NCI-H2227 treated with DMSO at 0.1 percent for 48 hours (cell line): Measurements from ENCODE around the gene LINC00237.

Source experiments
- DNase-seq: peaks from one replicate; lab custom pipeline; 2025; lab: John Stamatoyannopoulos, UW

The LINC00237 gene

DNA sequence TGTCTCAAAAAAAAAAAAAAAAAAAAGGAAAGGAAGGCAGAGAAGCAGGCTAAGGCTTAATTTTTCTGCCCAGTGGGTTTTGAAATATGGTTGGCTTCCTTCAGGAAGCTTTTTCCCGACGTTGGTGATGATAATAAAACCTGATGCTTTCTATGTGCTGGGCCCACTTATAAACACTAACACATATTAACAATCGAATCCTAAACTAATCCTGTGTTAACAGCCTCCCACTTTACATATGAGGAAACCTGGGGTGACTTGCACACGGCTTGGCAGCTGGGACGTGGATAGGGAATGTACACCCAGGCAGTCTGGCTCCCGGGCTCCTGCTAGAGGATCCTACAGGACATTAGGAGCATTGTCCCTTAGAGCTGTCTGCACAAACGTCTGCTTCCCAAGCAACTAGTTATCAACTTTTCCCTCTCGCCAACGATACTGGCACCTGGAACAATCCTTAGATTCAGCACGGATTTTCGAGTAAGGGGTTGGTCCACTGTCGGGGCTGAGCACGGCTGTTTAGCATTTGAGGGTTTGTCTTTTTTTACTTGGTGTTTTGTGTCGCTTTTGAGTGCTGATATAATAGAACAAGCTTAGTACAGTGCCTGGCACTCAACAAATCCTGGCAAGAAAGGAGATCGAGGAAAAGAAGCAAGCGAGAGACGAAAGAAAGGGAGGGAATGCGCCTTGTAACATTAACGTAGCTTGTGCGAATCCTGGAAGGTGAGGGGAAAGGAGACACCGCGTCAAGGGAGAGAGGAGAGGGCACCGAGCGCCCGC lies 19.1 kb upstream of the LINC00237 start:
- peak; percentile 48 for DNase-seq

DNA sequence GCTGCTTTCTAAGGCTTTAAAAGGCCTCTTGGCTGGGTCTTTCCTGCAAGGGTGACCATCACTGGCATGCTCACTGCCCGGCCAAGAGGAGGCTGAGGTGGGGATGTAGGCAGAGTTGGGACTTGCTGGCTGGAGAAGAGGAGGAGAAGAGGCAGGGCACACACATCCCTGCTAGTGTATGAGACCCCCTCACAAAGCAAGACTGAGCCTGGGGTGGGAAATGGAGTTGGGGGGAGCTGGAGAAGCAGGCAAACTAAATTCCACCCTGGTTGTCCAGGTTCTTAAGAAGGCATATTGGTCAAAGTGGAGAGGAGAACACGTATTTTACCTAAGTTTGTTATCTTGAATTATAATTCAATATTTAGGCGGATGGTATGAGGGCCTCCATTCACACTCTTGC lies 18.0 kb upstream of the LINC00237 start:
- DNase-seq, result no peak

DNA sequence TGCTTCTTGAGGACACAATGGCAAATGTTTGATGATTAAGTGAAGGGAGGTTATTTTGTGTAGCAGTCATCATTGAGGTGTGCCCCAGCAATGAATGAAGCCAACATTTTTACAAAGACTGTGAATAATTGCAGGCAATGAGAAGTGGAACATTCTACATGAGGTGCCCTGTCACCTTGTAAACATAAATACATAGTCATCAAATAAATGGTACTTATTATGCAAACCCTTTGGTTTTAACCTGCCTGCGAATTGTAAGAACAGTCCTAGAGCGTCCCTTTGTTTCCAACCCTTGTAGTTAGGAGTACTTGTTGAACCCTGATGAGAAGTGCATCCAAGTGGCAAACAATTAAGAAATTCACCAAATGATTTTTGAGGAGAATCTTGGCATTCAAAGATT lies 12.6 kb upstream of the LINC00237 start:
- DNase-seq, result no peak

- no peak for DNase-seq
Observed at GRCh38 chr20:21118138-21118537, 12.0 kb upstream of the LINC00237 start.

- DNase-seq, result no peak
Observed at GRCh38 chr20:21117521-21117920, 11.4 kb upstream of the LINC00237 start.

GRCh38 chr20:21114584-21114983 lies 8.4 kb upstream of the LINC00237 start:
- DNase-seq, result no peak

- DNase-seq, result no peak
Observed at GRCh38 chr20:21113697-21114096, 7.5 kb upstream of the LINC00237 start.

DNA sequence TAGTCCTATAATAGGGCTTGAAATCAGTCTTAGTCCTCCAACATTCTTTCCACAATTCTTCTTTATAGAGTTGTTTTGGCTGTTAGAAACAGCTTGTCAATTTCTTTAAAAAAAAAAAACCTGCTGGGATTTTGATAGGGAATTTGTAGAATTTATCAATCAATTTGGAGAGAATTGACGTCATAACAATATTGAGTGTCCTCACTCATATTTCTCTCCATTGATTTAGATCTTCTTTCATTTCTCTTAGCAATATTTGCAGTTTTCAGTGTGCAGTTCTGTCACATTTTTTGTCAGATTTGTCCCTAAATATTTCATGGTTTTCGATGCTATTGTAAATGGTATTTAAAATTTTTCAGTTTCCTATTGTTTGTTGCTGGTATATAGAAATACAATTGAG lies 5.3 kb upstream of the LINC00237 start:
- DNase-seq, result no peak

- no peak for DNase-seq
Observed at GRCh38 chr20:21110811-21111210, 4.7 kb upstream of the LINC00237 start.

GRCh38 chr20:21109144-21109543 lies 3.0 kb upstream of the LINC00237 start:
- no peak for DNase-seq

GRCh38 chr20:21105429-21106170 lies 558 bp downstream of the LINC00237 start:
- DNase-seq, result no peak

- DNase-seq, result no peak
Observed at GRCh38 chr20:21104921-21105320, 1.2 kb downstream of the LINC00237 start.

GRCh38 chr20:21104466-21104761 lies 1.7 kb downstream of the LINC00237 start:
- DNase-seq, result no peak

- no peak for DNase-seq
Observed at GRCh38 chr20:21103582-21104465, 2.3 kb downstream of the LINC00237 start.

DNA sequence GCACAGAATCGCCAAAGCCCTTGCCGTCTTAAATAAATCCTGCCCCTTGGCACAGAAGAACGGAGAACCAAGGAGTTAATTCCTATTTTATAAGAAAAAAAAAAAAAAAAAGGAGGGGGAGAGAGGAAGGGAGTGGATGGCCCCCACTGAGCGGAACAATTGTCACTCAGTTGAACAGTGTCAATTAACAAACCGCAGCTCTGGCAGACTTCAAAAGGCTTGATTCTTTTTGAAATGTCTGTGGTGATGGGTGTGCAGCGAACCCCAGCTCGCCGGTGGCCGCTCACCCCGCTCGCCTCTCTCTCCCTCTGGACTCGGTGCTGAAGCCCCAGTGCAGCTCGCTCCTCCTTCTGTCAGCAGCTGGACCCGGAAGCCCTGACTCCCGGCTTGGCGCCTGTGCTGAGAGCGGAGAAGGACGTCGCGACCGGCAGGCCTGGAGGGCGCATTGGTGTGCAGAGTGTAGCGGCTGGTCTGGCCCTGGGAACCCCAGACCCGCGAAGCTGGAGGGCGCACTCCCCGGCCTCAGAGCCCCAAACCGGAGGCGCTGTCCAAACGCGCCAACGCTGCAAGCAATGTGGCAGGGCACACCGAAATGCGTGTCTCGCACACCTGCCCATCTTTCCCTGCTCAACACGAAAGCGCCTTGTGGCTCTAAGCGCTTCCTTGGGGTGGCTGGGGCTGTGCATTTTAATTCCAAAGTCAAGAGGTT lies 3.4 kb downstream of the LINC00237 start:
- no peak for DNase-seq

DNA sequence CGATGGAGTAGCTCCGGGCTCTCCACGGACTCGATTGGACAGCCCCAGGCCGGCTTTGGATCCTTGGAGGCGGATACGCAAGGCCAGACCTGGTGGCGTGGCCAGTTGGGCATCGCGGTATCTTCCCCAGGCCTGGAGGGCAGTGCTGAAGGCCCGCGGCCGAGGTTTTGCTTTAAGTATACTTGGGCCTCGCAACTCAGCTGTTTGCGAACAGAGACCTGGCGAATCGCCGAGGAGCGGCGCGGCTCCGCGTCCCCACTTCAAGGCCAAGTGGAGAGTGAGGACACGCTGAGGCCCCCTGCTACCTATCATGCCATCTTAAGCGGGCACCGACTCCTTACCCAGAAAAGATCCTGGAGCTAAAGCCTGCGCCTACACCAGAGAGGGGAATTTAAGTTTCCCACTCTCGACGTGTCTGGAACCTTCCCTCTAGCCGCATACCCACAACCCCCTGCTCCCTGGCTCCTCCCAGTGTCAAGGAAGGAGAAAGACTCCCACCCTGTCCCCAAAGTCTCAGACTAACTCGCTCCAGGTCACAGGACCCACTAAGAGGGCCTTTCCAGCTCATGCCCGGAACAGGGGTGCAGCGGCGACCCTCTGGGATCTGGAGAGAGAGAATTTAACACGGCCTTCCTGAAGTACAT lies 4.1 kb downstream of the LINC00237 start:
- no peak for DNase-seq

DNA sequence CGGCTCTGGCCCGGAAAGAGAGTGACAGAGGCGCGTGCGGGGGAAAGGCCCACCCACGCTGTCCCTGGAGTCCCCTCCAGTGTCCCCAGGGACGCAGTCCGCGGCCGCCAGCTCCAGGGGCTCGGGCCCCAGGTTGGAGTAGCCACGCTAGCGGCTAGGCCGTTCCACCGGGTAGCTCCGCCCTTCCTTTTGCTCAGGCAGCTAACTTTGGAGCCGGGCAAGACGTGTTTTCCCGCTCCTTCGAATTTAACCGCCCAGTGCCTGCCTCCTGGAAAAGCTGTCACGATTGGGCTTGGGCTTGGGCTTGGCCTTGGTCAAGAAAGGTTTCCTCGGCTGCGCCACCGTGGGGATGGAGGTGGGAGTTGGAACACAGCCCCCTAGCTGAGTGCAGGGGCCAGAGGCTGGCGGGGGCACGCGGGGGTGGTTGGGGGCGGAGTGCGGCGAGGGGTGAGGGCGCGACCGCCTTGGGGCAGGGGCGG lies 4.7 kb downstream of the LINC00237 start:
- no peak for DNase-seq

DNA sequence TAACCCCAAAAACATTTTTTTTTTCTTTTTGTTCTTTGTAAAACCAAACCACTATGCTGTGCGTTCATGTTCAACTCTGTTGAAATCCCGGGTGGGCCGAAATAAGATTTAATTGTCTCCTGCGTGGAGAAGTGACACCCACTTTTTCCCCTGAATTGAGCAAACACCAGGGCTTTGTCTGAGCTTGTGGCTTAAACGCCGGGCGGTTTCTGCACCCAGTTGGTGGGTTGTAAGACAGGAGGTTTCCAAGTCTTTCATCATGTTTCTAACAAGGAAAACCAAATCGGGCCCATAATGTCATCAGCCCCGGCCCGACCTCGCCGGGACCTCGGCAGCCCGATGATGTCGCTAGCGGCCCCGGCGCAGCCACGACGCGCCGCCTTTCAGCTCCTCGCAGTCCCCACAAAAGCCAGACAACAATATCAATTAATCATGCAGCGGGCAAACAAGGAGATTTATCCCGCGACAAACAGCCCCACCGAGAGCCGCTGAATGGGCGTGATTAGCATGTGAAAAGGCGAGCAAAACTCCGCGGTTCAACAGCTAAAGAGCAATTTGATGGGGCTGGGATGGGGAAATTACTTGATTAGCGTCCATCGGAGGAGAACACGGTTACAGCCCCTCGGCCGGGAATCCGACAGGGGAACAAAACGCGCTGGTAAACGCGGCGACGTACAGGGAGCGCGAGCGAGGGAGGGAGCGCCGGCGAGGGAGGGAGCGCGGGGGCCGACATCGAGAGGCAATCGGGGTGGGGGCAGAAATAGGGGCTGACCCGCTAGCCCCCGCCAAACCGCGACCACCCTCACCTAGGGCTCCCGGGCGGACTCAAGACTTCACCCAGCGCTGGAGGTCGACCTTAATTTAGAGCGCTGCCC lies 5.3 kb downstream of the LINC00237 start:
- DNase-seq, result no peak

DNA sequence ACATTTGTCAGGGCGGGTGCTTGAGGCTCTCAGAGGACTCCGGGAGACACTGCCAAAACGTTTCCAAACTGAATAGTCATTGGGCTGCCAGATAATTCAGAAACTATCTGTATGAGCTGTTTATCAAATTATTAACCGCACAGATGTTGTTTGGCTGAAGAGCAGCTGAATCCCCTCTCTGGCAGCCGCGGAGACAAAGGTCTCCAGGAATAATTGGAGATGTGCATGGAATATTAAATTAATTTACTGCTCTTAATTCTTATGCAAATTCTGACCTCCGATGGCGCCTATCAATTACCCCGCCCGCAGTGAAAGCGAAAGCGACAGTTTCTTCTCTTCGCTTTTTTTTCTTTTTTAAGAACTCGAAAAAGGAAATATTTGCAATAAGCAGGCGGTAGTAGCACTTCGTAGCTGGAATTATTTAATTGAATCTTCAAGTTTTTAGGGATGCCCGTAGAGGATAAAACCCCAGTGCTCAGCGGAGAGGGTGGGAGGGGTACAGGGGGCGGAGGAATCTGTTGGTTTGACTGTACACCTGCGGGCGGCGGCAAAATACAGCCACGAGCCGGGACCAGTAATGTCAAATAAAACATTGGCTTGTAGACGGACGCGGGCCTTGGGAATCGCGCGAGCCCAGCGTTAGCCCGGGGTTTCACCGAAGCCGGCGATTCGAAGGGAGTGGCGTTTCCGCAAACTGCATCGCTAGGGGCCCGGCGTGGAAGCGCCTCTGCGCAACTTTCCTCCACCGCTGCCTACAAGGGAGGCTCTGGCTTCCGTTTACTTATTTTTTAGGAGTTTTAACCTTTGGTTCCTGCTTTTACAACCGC lies 6.2 kb downstream of the LINC00237 start:
- no peak for DNase-seq
